Naive B cell (primary cell): ENCODE results near the gene TSHZ2. TPM values are rescaled to one million over a fixed set of nuclear protein-coding genes. Genes with fewer than 3 reads are reported as not detected.

Experiments used
- ATAC-seq, 2 donors: fragments of 150-1000 bp; cut with Tn5 transposase; 2 replicates each; pipeline ENCODE4 v1.10.0; 2021; ENCODE audit warnings: low read depth in 2 of 2, mild to moderate bottlenecking in 2 of 2, moderate library complexity in 2 of 2
- DNase-seq: peaks from one replicate; pipeline ENCODE4 v3.0.0; 2022
- H3K27ac Mint-ChIP-seq, 6 donors: one replicate each; pipeline ENCODE4 v1.8.0; 2020 to 2022; ENCODE audit warnings: mild to moderate bottlenecking in 6 of 6, mixed read lengths in 6 of 6, moderate library complexity in 5 of 6, inconsistent platforms in 2 of 6
- H3K27me3 Mint-ChIP-seq, 3 donors: one replicate each; pipeline ENCODE4 v1.8.0; 2021 to 2022; ENCODE audit warnings: mixed read lengths in 3 of 3, mild to moderate bottlenecking in 1 of 3
- H3K36me3 Mint-ChIP-seq, 2 donors: one replicate each; pipeline ENCODE4 v1.8.0; 2020 to 2022; ENCODE audit warnings: mixed read lengths in 2 of 2, inconsistent platforms in 1 of 2, mild to moderate bottlenecking in 1 of 2
- H3K4me1 Mint-ChIP-seq, 3 donors: one replicate each; pipeline ENCODE4 v1.8.0; 2020 to 2022; ENCODE audit warnings: mixed read lengths in 3 of 3, inconsistent platforms in 1 of 3, mild to moderate bottlenecking in 1 of 3, moderate library complexity in 1 of 3
- H3K4me3 Mint-ChIP-seq, 8 donors: one replicate each; pipeline ENCODE4 v1.8.0; 2020 to 2022; ENCODE audit warnings: mild to moderate bottlenecking in 8 of 8, mixed read lengths in 8 of 8, moderate library complexity in 8 of 8, inconsistent platforms in 2 of 8
- H3K9me3 Mint-ChIP-seq, 7 donors: one replicate each; pipeline ENCODE4 v1.8.0; 2020 to 2022; ENCODE audit warnings: mixed read lengths in 7 of 7, mild to moderate bottlenecking in 5 of 7, inconsistent platforms in 2 of 7, moderate library complexity in 1 of 7
- polyA plus RNA-seq, 6 donors: library from polyadenylated mRNA; unstranded; fragments of 300-500 nt; fragmentation: Illumina TruSeq; gene quantifications; one replicate each; pipeline ENCODE4 v1.2.3, GENCODE V29; 2021; ENCODE audit warnings: low read depth in 6 of 6

TSHZ2 gene
- polyA plus RNA-seq, 6 donors from 2014 or later, result 0.04 to 0.32 (median 0.13) TPM; not detected in 2

DNA sequence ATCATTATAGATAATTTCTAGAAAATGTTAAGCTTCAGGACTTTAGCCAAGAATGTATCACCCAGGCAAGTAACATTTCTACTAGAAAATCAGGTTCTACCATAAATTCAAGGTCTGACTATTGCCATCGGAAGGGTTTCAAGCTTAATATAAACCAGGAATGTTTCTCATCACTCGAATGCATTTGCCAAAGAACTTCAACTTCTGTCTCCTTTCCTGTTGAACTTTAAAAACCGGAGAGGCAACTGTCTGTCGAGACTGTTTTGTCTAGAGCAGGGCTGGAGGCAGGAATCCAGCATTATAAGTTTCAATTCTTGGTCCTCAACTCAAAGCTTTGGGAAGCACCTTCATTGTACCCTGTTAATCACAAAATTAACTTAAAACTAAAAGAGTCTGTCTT lies 356.8 kb downstream of the TSHZ2 start:
- H3K27ac Mint-ChIP-seq, result no peak overlapping the region
- no peak for DNase-seq
- no peaks in the 10 kb centered on the region for H3K4me1 Mint-ChIP-seq

GRCh38 chr20:53329781-53330180 lies 357.6 kb downstream of the TSHZ2 start:
- Mint-ChIP-seq H3K4me1 (no peaks in the 10 kb centered on the region), H3K27me3 (peaks cover 25 to 29% (median 28%) of the 10 kb centered on the region in 3 donors), H3K27ac (no peak overlapping the region), H3K4me3 (no peak overlapping the region), H3K36me3 (no peaks in the 10 kb centered on the region), H3K9me3 (no peaks in the 10 kb centered on the region)
- ATAC-seq (no peak), DNase-seq (no peak)

More for the DNA sequence above, 356.8 kb downstream of the TSHZ2 start:
- ATAC-seq, result no peak
- H3K9me3 Mint-ChIP-seq, result no peaks in the 10 kb centered on the region
- H3K36me3 Mint-ChIP-seq, result no peaks in the 10 kb centered on the region
- H3K27me3 Mint-ChIP-seq, result peaks cover 18 to 37% (median 23%) of the 10 kb centered on the region in 3 donors
- H3K4me3 Mint-ChIP-seq, result no peak overlapping the region

GRCh38 chr20:53330601-53331140 lies 358.5 kb downstream of the TSHZ2 start:
- Mint-ChIP-seq H3K4me3 (no peak overlapping the region), H3K9me3 (no peaks in the 10 kb centered on the region), H3K4me1 (no peaks in the 10 kb centered on the region), H3K36me3 (no peaks in the 10 kb centered on the region), H3K27me3 (peaks cover 21 to 25% (median 24%) of the 10 kb centered on the region in 3 donors), H3K27ac (no peak overlapping the region)
- ATAC-seq, result no peak
- no peak for DNase-seq

DNA sequence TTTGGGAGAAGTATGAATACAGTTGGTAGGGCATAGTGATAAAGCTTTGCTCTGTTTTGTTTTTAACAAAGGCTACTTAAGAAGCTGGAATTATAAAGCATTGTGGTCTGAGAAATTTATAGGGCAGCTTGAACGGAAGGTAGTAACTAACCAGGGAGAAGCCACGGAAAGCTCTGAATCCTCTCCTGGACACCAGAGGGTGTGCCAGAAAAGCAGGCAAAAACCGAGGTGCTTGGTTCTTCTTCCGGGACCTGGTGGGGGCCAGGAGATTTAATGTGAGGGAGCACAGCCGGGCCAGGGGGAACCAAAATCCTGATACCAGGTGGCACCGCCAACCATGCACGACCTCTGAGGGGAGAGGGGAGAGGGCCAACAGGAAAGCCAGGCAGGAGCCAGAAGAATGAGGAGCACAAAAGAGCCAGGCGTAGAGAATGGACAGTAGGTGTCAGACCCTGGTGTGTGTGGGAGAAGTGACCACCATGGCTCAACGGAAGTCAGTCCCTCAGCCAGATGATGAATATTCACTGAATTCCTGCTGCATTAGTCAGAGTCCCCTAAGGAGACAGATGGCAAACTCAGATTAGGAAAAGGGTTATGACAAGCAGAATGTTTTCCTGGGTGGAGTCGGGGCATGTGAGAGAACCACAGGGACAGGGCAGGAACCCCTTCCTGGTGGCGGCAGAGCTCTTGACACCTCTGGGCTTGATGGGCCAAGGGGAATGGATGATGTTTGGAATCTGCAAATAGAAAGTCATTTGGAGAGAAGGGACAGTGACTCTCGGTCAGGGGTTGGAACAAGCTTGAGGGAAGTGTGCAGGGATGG lies 359.2 kb downstream of the TSHZ2 start:
- Mint-ChIP-seq H3K27ac (peak overlapping the region in 1 of 6 donors; percentile 48), H3K4me3 (no peak overlapping the region), H3K36me3 (no peaks in the 10 kb centered on the region), H3K27me3 (peaks cover 21 to 25% (median 24%) of the 10 kb centered on the region in 3 donors), H3K4me1 (no peaks in the 10 kb centered on the region), H3K9me3 (no peaks in the 10 kb centered on the region)
- ATAC-seq (no peak), DNase-seq (no peak)

DNA sequence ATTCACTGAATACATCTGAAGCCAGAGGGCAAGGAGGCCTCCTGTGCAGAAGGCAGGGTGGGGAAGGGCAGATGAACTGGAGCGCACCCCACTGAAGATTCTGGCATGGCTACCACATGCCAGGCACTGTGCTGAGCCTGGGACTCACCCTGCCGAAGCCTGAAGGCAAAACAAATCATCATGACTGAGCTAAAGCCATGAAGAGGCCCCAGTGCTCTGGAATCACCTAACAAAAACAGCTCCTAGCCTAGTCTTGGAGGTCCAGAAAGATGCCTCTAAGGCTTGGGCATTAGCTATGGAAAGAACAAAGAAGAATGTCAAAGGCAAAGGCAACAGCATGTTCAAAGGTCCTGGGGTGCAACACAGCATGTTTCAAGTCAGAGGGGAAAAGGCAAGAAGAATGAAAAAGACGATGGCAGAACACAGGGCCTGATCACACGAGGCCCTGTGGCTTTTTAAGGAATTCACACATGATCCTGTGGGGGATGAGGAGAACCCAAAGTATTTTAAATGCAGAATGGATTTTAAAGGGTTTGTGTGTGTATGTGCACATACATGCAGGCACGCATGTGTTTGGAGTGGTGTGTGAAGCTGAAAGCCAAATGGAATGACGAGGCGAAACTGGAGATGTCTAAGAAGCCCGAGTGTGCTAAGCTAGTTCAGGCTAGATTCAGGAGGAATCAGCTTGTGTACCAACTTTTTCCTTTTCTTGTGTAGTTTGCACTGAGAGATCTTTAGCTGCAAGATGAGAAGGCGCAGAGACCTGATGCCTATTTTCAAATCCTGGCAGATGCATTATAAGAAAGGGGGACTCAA lies 360.1 kb downstream of the TSHZ2 start:
- Mint-ChIP-seq H3K4me1 (no peaks in the 10 kb centered on the region), H3K27ac (no peak overlapping the region), H3K9me3 (no peaks in the 10 kb centered on the region), H3K36me3 (no peaks in the 10 kb centered on the region), H3K4me3 (no peak overlapping the region), H3K27me3 (peaks cover 21 to 25% (median 24%) of the 10 kb centered on the region in 3 donors)
- ATAC-seq (no peak), DNase-seq (no peak)

- ATAC-seq (no peak), DNase-seq (no peak)
- H3K27me3 Mint-ChIP-seq, result peaks cover 15 to 29% (median 29%) of the 10 kb centered on the region in 3 donors
- no peaks in the 10 kb centered on the region for H3K4me1 Mint-ChIP-seq
- no peaks in the 10 kb centered on the region for H3K36me3 Mint-ChIP-seq
- no peak overlapping the region for H3K4me3 Mint-ChIP-seq
- H3K9me3 Mint-ChIP-seq, result no peaks in the 10 kb centered on the region
- H3K27ac Mint-ChIP-seq, result no peak overlapping the region
Measured at GRCh38 chr20:53334861-53335260, 362.7 kb downstream of the TSHZ2 start.

DNA sequence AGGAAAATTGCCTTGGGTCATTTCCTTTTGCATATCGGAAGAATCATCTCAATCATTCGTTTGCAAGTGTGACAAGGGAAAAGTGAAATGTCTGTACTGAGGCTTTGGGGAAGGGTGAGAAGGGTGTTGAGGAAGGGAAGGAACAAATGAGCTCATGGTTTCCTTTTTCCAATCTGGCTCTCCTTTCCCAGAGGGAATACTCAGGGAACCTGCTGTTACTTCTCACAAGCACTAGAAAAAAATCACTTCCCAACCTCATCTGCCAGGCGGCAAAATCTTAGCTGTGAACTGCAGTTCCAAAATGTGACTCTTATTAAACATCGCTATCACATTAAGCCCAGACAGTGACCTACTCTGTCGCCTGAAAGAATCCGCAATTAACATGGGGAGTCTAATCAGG lies 363.4 kb downstream of the TSHZ2 start:
- Mint-ChIP-seq H3K36me3 (no peaks in the 10 kb centered on the region), H3K4me3 (no peak overlapping the region), H3K4me1 (no peaks in the 10 kb centered on the region), H3K27ac (no peak overlapping the region), H3K27me3 (peaks cover 15 to 30% (median 27%) of the 10 kb centered on the region in 3 donors), H3K9me3 (no peaks in the 10 kb centered on the region)
- DNase-seq, result no peak
- ATAC-seq, result no peak

DNA sequence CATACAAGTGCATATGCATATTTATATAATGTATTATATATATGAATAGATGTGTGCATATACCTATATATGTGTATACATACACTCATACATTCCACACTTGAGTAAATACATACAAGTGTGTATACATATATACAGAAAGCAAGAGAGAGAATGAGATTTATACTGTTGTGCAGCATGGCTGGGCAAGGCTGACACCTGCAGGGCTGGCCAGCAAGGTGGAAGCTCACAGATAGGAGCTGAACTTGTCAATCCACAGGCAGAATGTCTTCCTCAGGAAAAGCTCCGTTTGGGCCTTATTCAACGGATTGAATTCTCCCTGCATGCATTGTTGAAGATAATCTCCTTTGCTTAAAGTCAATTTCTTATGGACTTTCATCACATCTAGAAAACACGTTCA lies 364.7 kb downstream of the TSHZ2 start:
- Mint-ChIP-seq H3K9me3 (no peaks in the 10 kb centered on the region), H3K4me1 (no peaks in the 10 kb centered on the region), H3K27ac (no peak overlapping the region), H3K27me3 (peaks cover 5 to 25% (median 17%) of the 10 kb centered on the region in 3 donors), H3K4me3 (no peak overlapping the region), H3K36me3 (no peaks in the 10 kb centered on the region)
- DNase-seq (no peak), ATAC-seq (no peak)

- Mint-ChIP-seq H3K4me1 (no peaks in the 10 kb centered on the region), H3K36me3 (no peaks in the 10 kb centered on the region), H3K9me3 (no peaks in the 10 kb centered on the region), H3K4me3 (no peak overlapping the region), H3K27me3 (peaks cover 0 to 25% (median 14%) of the 10 kb centered on the region in 3 donors), H3K27ac (no peak overlapping the region)
- ATAC-seq, result no peak
- DNase-seq, result no peak
Measured at GRCh38 chr20:53337390-53338101, 365.4 kb downstream of the TSHZ2 start.

GRCh38 chr20:53338716-53339115 lies 366.6 kb downstream of the TSHZ2 start:
- no peak overlapping the region for H3K27ac Mint-ChIP-seq
- H3K9me3 Mint-ChIP-seq, result no peaks in the 10 kb centered on the region
- H3K36me3 Mint-ChIP-seq, result no peaks in the 10 kb centered on the region
- DNase-seq (no peak), ATAC-seq (no peak)
- H3K4me3 Mint-ChIP-seq, result no peak overlapping the region
- no peaks in the 10 kb centered on the region for H3K4me1 Mint-ChIP-seq
- peaks cover under 1 to 18% (median 14%) of the 10 kb centered on the region in 3 donors for H3K27me3 Mint-ChIP-seq

DNA sequence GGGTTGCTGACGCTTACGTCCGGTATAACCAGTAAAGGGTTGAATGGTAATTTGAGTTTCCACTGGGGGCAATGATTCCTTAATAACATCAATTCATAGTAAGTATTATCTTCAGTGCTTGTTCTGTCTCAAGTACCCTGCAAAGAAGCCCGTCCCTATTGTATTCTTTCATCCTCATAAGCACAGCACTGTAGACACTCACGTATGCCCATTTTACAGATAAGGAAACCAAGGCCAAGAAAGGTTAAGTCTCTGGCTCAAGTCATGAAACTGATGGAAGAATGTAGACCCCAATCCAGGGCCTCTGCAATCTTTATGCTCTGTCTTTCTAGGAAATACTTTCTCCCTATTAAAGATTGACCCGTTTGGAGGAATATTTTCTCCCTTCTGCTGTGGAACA lies 370.3 kb downstream of the TSHZ2 start:
- Mint-ChIP-seq H3K27me3 (peaks cover 12 to 18% (median 17%) of the 10 kb centered on the region in 3 donors), H3K9me3 (no peaks in the 10 kb centered on the region), H3K4me3 (no peak overlapping the region), H3K4me1 (no peaks in the 10 kb centered on the region), H3K27ac (no peak overlapping the region), H3K36me3 (no peaks in the 10 kb centered on the region)
- DNase-seq, result no peak
- ATAC-seq, result no peak

DNA sequence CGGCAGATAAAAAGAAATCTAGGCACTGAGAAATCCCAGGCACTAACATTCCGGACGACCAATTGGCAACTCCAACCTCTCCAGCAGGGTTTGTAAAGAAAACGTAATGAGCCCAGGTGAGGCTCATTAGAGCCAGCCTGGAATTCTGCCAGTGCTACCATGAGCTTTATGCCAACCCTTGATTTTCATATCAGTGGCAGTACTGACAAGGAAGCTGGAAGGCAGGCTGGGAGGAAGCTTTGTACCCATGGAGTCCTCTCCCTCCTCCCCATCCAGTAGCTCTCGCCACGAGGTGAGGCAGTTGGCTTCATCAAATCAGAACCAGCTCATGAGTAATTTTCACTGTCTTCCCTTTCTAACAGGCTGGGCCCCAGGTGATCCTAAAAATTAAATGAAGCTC lies 371.3 kb downstream of the TSHZ2 start:
- peaks cover 17 to 24% (median 18%) of the 10 kb centered on the region in 3 donors for H3K27me3 Mint-ChIP-seq
- ATAC-seq (no peak), DNase-seq (no peak)
- no peaks in the 10 kb centered on the region for H3K4me1 Mint-ChIP-seq
- H3K9me3 Mint-ChIP-seq, result no peaks in the 10 kb centered on the region
- H3K27ac Mint-ChIP-seq, result no peak overlapping the region
- no peaks in the 10 kb centered on the region for H3K36me3 Mint-ChIP-seq
- H3K4me3 Mint-ChIP-seq, result no peak overlapping the region

- ATAC-seq (no peak), DNase-seq (no peak)
- Mint-ChIP-seq H3K9me3 (peaks cover 0 to 3% (median 0%) of the 10 kb centered on the region in 7 donors), H3K4me1 (no peaks in the 10 kb centered on the region), H3K36me3 (no peaks in the 10 kb centered on the region), H3K27me3 (peaks cover 13 to 27% (median 26%) of the 10 kb centered on the region in 3 donors), H3K4me3 (no peak overlapping the region), H3K27ac (peak overlapping the region in 1 of 6 donors; percentile 2)
Measured at GRCh38 chr20:53344891-53345290, 372.7 kb downstream of the TSHZ2 start.
